ENCODE measurements around the gene COMT. TPM values are rescaled to one million over a fixed set of nuclear protein-coding genes. Genes with fewer than 3 reads are reported as not detected.

Gene COMT
- total RNA-seq, 1 experiment from 2014 or later = 30.8 TPM

- no peak for TF ChIP-seq ZNF671 (CRISPR knock-in tag; IDR thresholded peaks at IDR 0.05)
- no peak for TF ChIP-seq NFATC4 (CRISPR knock-in tag; IDR thresholded peaks at IDR 0.05)
Observed at GRCh38 chr22:19913337-19913936, 28.1 kb upstream of the COMT start (continued).

- no peak overlapping the region for H3K27ac Mint-ChIP-seq
- no peak overlapping the region for H3K4me3 Mint-ChIP-seq
- POLR2A ChIA-PET = no interaction called here
Observed at GRCh38 chr22:19914201-19914943, 27.2 kb upstream of the COMT start.

GRCh38 chr22:19915287-19915954, 26.2 kb upstream of the COMT start:
- CTCF ChIA-PET = interaction anchor here (1.1 to 1.6 kb wide), 2 partner anchors 22 to 185 kb away, joined by 3 to 5 read pairs; no protein-coding TSS in a partner anchor
- no peak overlapping the region for H3K4me3 Mint-ChIP-seq
- DNase-seq (ENCODE audit: low spot score) = no peak
- H3K27me3 Mint-ChIP-seq (ENCODE audit: low read depth) = no peaks in the 10 kb centered on the region
- H3K9me3 Mint-ChIP-seq = peaks cover 9% of the 10 kb centered on the region
- TF ChIP-seq FOXP1 (CRISPR knock-in tag; IDR thresholded peaks at IDR 0.05; ENCODE audit: borderline replicate concordance) (no peak), FOXP4 (CRISPR knock-in tag; IDR thresholded peaks at IDR 0.05) (no peak), ZNF219 (CRISPR knock-in tag; IDR thresholded peaks at IDR 0.05; ENCODE audit: borderline replicate concordance) (no peak), KAT7 (CRISPR knock-in tag; IDR thresholded peaks at IDR 0.05; ENCODE audit: borderline replicate concordance) (no peak), ATF1 (CRISPR knock-in tag; IDR thresholded peaks at IDR 0.05) (no peak), ZNF416 (CRISPR knock-in tag; IDR thresholded peaks at IDR 0.05) (no peak)
- no peak for ATAC-seq
- H3K4me1 Mint-ChIP-seq = no peaks in the 10 kb centered on the region
- no peak overlapping the region for H3K27ac Mint-ChIP-seq
- POLR2A ChIA-PET = no interaction called here
- peaks cover 17% of the 10 kb centered on the region for H3K36me3 Mint-ChIP-seq

More at GRCh38 chr22:19914201-19914943, 27.2 kb upstream of the COMT start:
- TF ChIP-seq ARID4B (CRISPR knock-in tag; IDR thresholded peaks at IDR 0.05; ENCODE audit: borderline replicate concordance) (no peak), GABPB1 (CRISPR knock-in tag; IDR thresholded peaks at IDR 0.05) (no peak), TCF7 (CRISPR knock-in tag; IDR thresholded peaks at IDR 0.05; ENCODE audit: low read depth) (no peak), GTF2I (CRISPR knock-in tag; conservative IDR thresholded peaks at IDR 0.05) (no peak), IRF2 (CRISPR knock-in tag; IDR thresholded peaks at IDR 0.05; ENCODE audit: borderline replicate concordance, low read depth) (no peak), TP53 (CRISPR knock-in tag; IDR thresholded peaks at IDR 0.05) (no peak), ATF6 (CRISPR knock-in tag; IDR thresholded peaks at IDR 0.05) (no peak), NFE2L1 (CRISPR knock-in tag; IDR thresholded peaks at IDR 0.05) (no peak), FOXK1 (CRISPR knock-in tag; IDR thresholded peaks at IDR 0.05) (no peak)
- CTCF ChIA-PET = interaction anchor here (1.0 to 4.8 kb wide), 3 partner anchors 163 to 184 kb away, joined by 4 to 155 read pairs (median 5); no protein-coding TSS in a partner anchor
- H3K9me3 Mint-ChIP-seq = peaks cover 9% of the 10 kb centered on the region
- no peaks in the 10 kb centered on the region; the same call in 1 of the 2 replicates for H3K4me1 Mint-ChIP-seq
- DNase-seq (ENCODE audit: low spot score) (no peak), ATAC-seq (no peak)
- H3K36me3 Mint-ChIP-seq = peaks cover 17% of the 10 kb centered on the region
- no peaks in the 10 kb centered on the region for H3K27me3 Mint-ChIP-seq (ENCODE audit: low read depth)

Measured in WTC11 (cell line).